ENCODE measurements around the gene GOLGA8A.
"Not testable (repeated sequence)": the region's sequence is repeated elsewhere in the genome, so short reads cannot be mapped to it uniquely, and the experiment has no call there.

GRCh38 chr15:34403160-34403598 is 34.4 kb downstream of the GOLGA8A start:
- not testable (repeated sequence) for TF ChIP-seq POLR2AphosphoS5, POLR2A (IDR thresholded peaks at IDR 0.05; ENCODE audit: low read depth, low read length)
